Loucy (cell line): ENCODE data around the gene SREK1IP1.

ENCODE experiments used
- EZH2phosphoT487 ChIP-seq: fragments of 200-600 bp; IDR thresholded peaks from 2 replicates; pipeline ENCODE4 v1.6.1; 2018; ENCODE audit warnings: antibody characterized with exemption, mild to moderate bottlenecking, moderate library complexity, borderline replicate concordance
- TF ChIP-seq, protein P1 (sequence below): fragments of 200-600 bp; sonication (generic); conservative IDR thresholded peaks from 2 replicates; pipeline ENCODE4 v1.5.1; 2014; ENCODE audit warnings: mild to moderate bottlenecking, antibody characterized with exemption, low read length

DNA sequence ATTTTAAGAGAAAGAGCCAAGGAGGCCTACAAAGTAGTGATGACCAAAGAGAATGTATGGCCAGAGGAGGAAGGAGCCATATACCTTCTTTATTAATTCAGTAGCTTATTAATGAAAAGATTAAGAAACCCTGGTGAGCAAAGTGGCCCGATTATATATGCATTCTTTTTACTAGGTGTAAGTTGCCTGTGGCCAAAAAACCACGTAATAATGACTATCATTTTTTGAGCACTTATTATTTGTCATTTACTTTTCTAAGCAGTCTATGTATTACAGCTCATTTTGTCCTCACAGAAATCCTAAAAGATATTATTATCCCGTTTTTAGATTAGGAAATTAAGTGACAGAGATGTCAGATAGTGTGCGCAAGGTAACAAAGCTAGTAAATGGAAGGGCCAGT is 3.2 kb upstream of the SREK1IP1 start:
- TF ChIP-seq, protein P1, sequence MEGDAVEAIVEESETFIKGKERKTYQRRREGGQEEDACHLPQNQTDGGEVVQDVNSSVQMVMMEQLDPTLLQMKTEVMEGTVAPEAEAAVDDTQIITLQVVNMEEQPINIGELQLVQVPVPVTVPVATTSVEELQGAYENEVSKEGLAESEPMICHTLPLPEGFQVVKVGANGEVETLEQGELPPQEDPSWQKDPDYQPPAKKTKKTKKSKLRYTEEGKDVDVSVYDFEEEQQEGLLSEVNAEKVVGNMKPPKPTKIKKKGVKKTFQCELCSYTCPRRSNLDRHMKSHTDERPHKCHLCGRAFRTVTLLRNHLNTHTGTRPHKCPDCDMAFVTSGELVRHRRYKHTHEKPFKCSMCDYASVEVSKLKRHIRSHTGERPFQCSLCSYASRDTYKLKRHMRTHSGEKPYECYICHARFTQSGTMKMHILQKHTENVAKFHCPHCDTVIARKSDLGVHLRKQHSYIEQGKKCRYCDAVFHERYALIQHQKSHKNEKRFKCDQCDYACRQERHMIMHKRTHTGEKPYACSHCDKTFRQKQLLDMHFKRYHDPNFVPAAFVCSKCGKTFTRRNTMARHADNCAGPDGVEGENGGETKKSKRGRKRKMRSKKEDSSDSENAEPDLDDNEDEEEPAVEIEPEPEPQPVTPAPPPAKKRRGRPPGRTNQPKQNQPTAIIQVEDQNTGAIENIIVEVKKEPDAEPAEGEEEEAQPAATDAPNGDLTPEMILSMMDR, result no peak
- no peak for TF ChIP-seq EZH2phosphoT487
